Measurements from ENCODE around the gene SEPTIN1.
"Not testable (repeated sequence)": the region's sequence is repeated elsewhere in the genome, so short reads cannot be mapped to it uniquely, and the experiment has no call there.

Gene SEPTIN1

DNA sequence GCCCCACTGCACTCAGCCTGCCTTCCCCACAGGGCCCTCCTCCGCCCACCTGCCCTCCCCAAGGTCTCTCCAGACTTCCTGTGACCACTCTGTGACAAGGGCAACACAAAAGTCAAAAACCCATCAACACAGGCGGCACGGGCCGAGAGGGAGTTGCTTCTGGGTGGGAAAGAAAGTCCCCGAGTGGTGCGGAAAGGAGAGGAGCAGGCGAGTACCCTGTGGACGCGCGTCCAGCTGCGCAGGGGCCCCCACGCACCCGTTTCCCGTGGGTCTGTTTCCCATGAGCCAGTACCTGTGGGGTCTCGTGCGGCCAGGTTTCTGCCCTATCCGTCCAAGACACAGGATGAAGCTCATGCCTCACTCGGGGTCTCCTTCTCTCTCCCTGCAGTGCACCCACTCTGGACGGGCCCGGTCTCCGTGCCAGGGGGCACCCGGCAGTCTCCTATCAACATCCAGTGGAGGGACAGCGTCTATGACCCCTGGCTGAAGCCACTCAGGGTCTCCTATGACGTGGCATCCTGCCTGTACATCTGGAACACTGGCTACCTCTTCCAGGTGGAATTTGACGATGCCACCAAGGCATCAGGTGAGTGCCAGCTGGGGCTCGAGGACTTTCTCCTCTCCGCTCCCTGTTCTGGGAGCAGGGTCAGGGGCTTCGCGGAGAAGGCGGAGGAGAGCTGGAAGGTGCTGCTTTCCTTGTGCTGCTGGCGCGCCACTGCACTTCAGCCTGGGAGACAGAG is 39.4 kb downstream of the SEPTIN1 start:
- H3K4me3 ChIP-seq (ENCODE audit: low read length), result no peak overlapping the region

DNA sequence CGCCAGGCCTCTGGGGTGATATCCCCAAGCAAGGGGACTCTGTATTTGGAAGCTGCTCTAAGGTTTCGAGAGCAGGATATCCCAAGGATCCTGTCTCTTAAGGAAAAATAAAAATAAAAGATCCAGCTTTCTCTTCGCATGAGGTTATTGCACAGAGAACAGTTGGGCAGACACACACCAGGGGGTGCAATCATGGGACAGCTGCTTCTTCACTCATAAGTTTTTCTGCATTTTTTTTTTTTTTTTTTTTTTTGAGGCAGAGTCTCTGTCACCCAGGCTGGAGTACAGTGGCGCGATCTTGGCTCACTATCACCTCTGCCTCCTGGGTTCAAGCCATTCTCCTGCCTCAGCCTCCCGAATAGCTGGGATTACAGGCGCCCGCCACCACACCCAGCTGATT is 40.4 kb downstream of the SEPTIN1 start:
- H3K36me3 ChIP-seq (ENCODE audit: insufficient read depth, low read depth, low read length); H3K27ac ChIP-seq (ENCODE audit: low read length); H3K9me3 ChIP-seq (ENCODE audit: insufficient read depth, low read depth, low read length); H3K4me3 ChIP-seq (ENCODE audit: low read length); H3K4me1 ChIP-seq (ENCODE audit: insufficient read depth, low read length); H3K27me3 ChIP-seq (ENCODE audit: insufficient read depth, low read length); H3K9ac ChIP-seq (ENCODE audit: low read depth, low read length): not testable (repeated sequence)

More for the DNA sequence above, 39.4 kb downstream of the SEPTIN1 start:
- Histone ChIP-seq H3K9ac (ENCODE audit: low read depth, low read length) (no peak overlapping the region), H3K27ac (ENCODE audit: low read length) (no peak overlapping the region), H3K4me1 (ENCODE audit: insufficient read depth, low read length) (no peaks in the 10 kb centered on the region), H3K36me3 (ENCODE audit: insufficient read depth, low read depth, low read length) (no peaks in the 10 kb centered on the region), H3K9me3 (ENCODE audit: insufficient read depth, low read depth, low read length) (no peaks in the 10 kb centered on the region), H3K27me3 (ENCODE audit: insufficient read depth, low read length) (no peaks in the 10 kb centered on the region)

DNA sequence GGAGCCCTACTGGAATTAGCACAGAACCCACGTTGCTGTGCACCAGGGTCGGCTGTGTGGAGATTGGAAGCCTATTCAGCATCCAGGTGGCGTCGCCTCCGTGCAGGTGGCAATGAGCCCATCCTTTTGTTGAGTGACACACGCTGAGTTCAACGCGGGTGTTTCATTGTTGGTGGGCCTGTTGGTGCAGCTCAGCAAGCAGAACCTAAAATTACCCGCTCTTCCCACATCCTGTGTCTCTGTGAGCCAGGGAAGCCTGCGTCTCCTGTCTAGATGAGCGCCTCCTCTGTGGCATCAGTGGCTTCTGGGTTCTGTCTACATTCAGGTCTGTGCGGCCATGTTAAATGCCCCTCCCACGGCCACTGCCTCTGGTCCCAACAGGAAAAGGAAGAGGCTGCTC is 41.7 kb downstream of the SEPTIN1 start:
- Histone ChIP-seq H3K36me3 (ENCODE audit: insufficient read depth, low read depth, low read length) (no peaks in the 10 kb centered on the region), H3K4me1 (ENCODE audit: insufficient read depth, low read length) (no peaks in the 10 kb centered on the region), H3K9ac (ENCODE audit: low read depth, low read length) (no peak overlapping the region), H3K27me3 (ENCODE audit: insufficient read depth, low read length) (no peaks in the 10 kb centered on the region), H3K9me3 (ENCODE audit: insufficient read depth, low read depth, low read length) (no peaks in the 10 kb centered on the region), H3K27ac (ENCODE audit: low read length) (no peak overlapping the region), H3K4me3 (ENCODE audit: low read length) (no peak overlapping the region)

DNA sequence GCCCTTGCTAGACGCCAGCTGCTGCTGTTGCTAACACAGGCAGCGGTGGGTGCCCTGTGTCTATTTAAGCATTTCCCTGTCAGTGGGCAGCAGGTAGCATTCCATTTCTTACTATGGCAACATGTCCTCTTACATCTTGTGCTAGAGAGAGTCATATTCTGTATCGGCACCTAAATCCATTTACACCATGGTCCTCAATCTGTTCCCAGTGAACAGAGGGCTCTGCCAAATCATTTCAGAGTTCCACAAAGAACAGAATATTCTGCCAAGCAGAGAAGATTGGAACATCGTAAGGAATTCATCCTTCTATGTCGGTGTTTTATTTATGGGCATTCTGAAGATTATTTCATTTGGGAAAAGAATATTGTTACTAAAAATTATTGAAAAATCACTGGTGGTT is 43.6 kb downstream of the SEPTIN1 start:
- not testable (repeated sequence) for H3K9me3 ChIP-seq (ENCODE audit: insufficient read depth, low read depth, low read length); H3K4me3 ChIP-seq (ENCODE audit: low read length); H3K27me3 ChIP-seq (ENCODE audit: insufficient read depth, low read length); H3K4me1 ChIP-seq (ENCODE audit: insufficient read depth, low read length); H3K9ac ChIP-seq (ENCODE audit: low read depth, low read length); H3K27ac ChIP-seq (ENCODE audit: low read length); H3K36me3 ChIP-seq (ENCODE audit: insufficient read depth, low read depth, low read length)

DNA sequence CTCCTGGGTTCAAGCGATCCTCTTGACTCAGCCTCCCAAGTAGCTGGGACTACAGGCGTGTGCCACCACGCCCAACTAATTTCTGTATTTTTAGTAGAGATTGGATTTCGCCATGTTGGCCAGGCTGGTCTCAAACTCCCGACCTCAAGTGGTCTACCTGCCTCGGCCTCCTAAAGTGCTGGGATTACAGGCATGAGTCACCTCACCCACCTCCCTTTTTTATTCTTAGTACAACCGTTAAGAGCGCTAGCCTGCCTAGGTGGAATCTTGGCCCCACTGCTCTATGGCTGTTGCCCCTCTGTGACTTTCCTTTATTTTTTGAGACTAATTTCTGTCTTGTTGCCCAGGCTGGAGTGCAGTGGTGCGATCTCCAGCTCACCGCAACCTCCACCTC is 44.4 kb downstream of the SEPTIN1 start:
- H3K9me3 ChIP-seq (ENCODE audit: insufficient read depth, low read depth, low read length); H3K27ac ChIP-seq (ENCODE audit: low read length); H3K36me3 ChIP-seq (ENCODE audit: insufficient read depth, low read depth, low read length); H3K27me3 ChIP-seq (ENCODE audit: insufficient read depth, low read length); H3K9ac ChIP-seq (ENCODE audit: low read depth, low read length); H3K4me3 ChIP-seq (ENCODE audit: low read length); H3K4me1 ChIP-seq (ENCODE audit: insufficient read depth, low read length): not testable (repeated sequence)

DNA sequence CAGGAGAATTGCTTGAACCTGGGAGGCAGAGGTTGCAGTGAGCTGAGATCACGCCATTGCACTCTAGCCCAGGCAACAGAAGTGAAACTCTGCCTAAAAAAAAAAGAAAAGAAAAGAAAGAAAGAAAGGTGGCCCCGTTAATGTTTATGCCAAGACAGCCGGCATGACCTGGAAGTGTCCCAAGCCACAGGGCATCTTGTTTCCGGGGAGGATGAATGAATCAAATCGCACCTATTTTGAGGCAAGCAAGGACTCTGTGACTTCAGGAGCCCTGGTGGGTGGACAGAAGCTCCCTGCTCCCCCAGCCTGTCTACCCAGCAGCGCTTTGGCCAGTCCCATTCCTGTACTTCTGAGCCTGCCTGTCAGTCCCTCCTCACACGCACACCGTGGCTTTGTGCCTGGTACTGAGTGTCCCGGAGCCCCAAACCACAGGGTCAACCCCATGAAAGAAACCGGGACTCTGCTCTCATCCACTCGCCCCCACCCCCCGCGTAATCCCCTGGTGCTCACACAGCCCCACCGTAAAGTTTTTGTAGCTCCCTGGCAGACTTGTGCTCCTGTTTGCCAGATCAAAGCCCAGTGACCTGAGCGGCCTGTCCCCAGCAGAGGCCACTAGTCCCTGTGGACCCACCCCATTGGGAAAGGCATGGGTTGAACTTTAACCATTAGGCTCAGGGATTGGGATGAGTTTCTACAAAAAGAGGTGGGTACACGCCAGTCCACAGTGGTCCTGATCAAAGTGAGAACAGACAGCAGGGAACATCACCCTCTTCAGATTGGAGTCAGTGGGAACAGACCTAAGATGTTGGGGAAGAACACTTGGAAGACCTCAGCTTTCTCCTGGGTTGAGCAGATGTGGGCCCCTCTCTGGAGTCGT is 46.5 kb downstream of the SEPTIN1 start:
- Histone ChIP-seq H3K4me3 (ENCODE audit: low read length) (peak overlapping the region; percentile 63; the same call in 1 of the 2 replicates), H3K27me3 (ENCODE audit: insufficient read depth, low read length) (no peaks in the 10 kb centered on the region), H3K9ac (ENCODE audit: low read depth, low read length) (no peak overlapping the region), H3K36me3 (ENCODE audit: insufficient read depth, low read depth, low read length) (no peaks in the 10 kb centered on the region), H3K27ac (ENCODE audit: low read length) (no peak overlapping the region), H3K9me3 (ENCODE audit: insufficient read depth, low read depth, low read length) (no peaks in the 10 kb centered on the region), H3K4me1 (ENCODE audit: insufficient read depth, low read length) (no peaks in the 10 kb centered on the region)

DNA sequence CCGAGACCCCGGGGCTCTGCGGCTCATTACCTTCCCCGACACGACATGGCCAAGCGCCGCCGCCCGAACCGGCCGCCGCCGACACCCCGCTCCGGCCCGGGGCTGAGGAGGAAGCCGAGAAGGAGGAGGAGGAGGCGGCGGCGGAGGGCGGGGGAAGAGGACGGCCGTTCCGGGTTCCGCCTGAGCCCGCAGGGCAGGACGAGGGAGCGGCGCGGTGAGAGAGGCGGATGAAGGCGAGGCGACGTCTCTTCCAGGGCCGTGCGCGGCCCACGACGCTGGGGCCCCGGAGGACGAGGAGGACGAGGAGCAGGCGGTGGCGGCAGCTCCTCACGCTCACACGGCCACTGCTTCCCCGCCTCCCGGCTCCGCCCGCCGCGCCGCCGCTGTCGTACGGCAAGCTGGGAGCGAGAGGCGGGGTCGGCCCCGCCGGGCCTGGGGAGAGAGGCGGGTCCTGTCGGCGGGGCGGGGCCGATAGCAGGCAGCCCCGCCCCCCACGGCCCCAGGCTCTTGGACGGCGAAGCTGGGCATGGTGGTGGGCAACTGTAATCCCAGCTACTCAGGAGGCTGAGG is 47.2 kb downstream of the SEPTIN1 start:
- not testable (repeated sequence) for H3K27me3 ChIP-seq (ENCODE audit: insufficient read depth, low read length); H3K4me1 ChIP-seq (ENCODE audit: insufficient read depth, low read length); H3K9ac ChIP-seq (ENCODE audit: low read depth, low read length); H3K9me3 ChIP-seq (ENCODE audit: insufficient read depth, low read depth, low read length); H3K36me3 ChIP-seq (ENCODE audit: insufficient read depth, low read depth, low read length); H3K27ac ChIP-seq (ENCODE audit: low read length)
- H3K4me3 ChIP-seq (ENCODE audit: low read length), result peak overlapping the region; percentile 63; the same call in 1 of the 2 replicates

DNA sequence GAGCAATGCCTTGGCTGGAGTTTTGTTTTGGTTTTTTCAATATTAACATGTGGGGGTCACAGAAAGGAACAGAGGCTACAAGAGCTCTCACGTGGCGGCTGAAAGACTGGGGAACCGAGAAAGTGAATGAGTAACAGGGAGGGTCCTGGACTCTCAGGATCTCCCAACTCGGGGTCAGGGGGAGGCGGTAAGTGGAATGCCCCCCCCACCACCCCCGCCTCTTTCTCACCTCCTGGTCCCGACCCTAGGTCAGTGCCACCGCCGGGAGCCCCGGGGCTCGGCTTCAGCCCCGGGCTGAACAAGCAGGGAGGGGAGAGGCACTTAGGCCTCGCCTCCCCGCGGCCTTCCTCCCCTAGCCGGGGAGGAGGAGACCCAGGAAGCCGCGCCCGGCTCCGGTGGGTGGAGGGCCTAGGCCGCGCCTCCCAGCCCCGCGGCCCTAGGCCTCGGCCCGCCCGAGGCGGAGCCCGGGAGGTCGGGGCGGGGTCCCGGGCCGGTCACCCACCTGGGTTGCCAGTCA is 47.8 kb downstream of the SEPTIN1 start:
- not testable (repeated sequence) for H3K27ac ChIP-seq (ENCODE audit: low read length); H3K4me1 ChIP-seq (ENCODE audit: insufficient read depth, low read length); H3K27me3 ChIP-seq (ENCODE audit: insufficient read depth, low read length); H3K9me3 ChIP-seq (ENCODE audit: insufficient read depth, low read depth, low read length); H3K36me3 ChIP-seq (ENCODE audit: insufficient read depth, low read depth, low read length)
- peak overlapping the region; percentile 73 for H3K4me3 ChIP-seq (ENCODE audit: low read length)
- H3K9ac ChIP-seq (ENCODE audit: low read depth, low read length), result peak overlapping the region; percentile 76; the same call in 1 of the 2 replicates
